NCI-H82 treated with DMSO at 0.1 percent for 48 hours (cell line): Measurements from ENCODE around the gene GABRB3.

Source experiments
- DNase-seq: peaks from one replicate; lab custom pipeline; 2025; ENCODE audit not compliant: unreplicated experiment; lab: John Stamatoyannopoulos, UW

GABRB3 gene

GRCh38 chr15:26772154-26773066 is at the start of gene GABRB3:
TSS of gene GABRB3 (minus strand) at chr15:26773066.
- DNase-seq = no peak

- DNase-seq = no peak
These were observed 34.9 kb upstream of the GABRB3 start for GRCh38 chr15:26807517-26808427.

- no peak for DNase-seq
These were observed 33.7 kb upstream of the GABRB3 start for GRCh38 chr15:26806574-26806973.

- no peak for DNase-seq
These were observed 33.3 kb upstream of the GABRB3 start for GRCh38 chr15:26806151-26806550.

GRCh38 chr15:26805470-26805869 is 32.6 kb upstream of the GABRB3 start:
- no peak for DNase-seq

GRCh38 chr15:26804063-26804804 is 31.4 kb upstream of the GABRB3 start:
- DNase-seq = no peak

- no peak for DNase-seq
These were observed 17.3 kb upstream of the GABRB3 start for GRCh38 chr15:26790118-26790517.

- no peak for DNase-seq
These were observed 8.9 kb upstream of the GABRB3 start for GRCh38 chr15:26781816-26782215.

GRCh38 chr15:26773917-26774316 is 1.1 kb upstream of the GABRB3 start:
- no peak for DNase-seq

- DNase-seq = peak; percentile 43
These were observed 406 bp upstream of the GABRB3 start for GRCh38 chr15:26773067-26773877.

GRCh38 chr15:26771578-26772153 is 1.2 kb downstream of the GABRB3 start:
- DNase-seq = no peak

GRCh38 chr15:26771168-26771567 is 1.7 kb downstream of the GABRB3 start:
- DNase-seq = no peak

- no peak for DNase-seq
These were observed 5.6 kb downstream of the GABRB3 start for GRCh38 chr15:26767169-26767670.

GRCh38 chr15:26766262-26766661 is 6.6 kb downstream of the GABRB3 start:
- DNase-seq = no peak

GRCh38 chr15:26759986-26760385 is 12.9 kb downstream of the GABRB3 start:
- DNase-seq = no peak

GRCh38 chr15:26758079-26758478 is 14.8 kb downstream of the GABRB3 start:
- DNase-seq = no peak

GRCh38 chr15:26757141-26757540 is 15.7 kb downstream of the GABRB3 start:
- no peak for DNase-seq

- no peak for DNase-seq
These were observed 28.0 kb downstream of the GABRB3 start for GRCh38 chr15:26744894-26745293.

GRCh38 chr15:26739791-26740190 is 33.1 kb downstream of the GABRB3 start:
- no peak for DNase-seq

- no peak for DNase-seq
These were observed 33.9 kb downstream of the GABRB3 start for GRCh38 chr15:26738996-26739395.
